NCI-H2081 treated with DMSO at 0.1 percent for 48 hours (cell line): ENCODE results near the gene GRID1.

ENCODE experiments used
- DNase-seq: peaks from one replicate; lab custom pipeline; 2025; lab: John Stamatoyannopoulos, UW

GRID1 gene

GRCh38 chr10:86312701-86313270 is 53.8 kb downstream of the GRID1 start:
- DNase-seq, result no peak

DNA sequence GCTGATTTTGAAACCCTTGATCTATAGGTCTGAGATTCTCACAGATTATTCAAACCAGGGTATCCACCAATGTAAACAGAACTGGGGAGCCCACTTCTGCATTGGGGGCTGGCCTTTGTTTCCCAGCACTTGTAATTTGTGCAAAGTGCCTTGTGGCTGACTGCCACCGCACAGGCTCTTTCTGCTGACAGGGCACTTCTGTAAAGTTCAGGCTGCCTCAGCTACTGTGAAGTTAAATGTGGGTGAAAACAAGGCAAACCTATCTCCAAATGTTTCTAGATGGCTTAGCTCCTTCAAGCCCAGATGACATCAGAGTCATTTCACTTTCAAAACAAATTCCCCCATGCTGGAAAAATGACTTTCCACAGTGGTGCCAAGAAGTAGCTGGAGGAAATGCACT is 54.7 kb downstream of the GRID1 start:
- no peak for DNase-seq

GRCh38 chr10:86311190-86311589 is 55.4 kb downstream of the GRID1 start:
- DNase-seq, result no peak

DNA sequence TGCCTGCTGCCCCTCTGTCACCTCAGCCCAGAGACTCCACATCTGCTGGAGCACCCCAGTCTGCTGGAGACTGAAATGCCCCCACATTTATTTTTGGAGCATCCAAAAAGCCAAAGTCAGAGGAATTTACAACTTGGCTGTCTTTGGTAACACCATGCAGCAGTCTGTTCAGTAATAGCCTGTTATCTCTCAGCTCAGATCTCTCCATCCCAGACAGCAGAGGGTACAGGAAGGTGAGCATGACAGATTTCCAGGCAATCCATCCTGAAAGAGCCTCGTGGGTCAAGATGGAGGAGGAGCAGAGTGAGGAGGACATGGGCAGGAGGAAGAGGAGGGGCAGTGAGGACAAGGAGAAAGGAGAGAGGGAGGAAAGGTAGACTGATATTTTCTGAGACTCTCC is 55.9 kb downstream of the GRID1 start:
- no peak for DNase-seq

GRCh38 chr10:86310291-86310690 is 56.3 kb downstream of the GRID1 start:
- no peak for DNase-seq

DNA sequence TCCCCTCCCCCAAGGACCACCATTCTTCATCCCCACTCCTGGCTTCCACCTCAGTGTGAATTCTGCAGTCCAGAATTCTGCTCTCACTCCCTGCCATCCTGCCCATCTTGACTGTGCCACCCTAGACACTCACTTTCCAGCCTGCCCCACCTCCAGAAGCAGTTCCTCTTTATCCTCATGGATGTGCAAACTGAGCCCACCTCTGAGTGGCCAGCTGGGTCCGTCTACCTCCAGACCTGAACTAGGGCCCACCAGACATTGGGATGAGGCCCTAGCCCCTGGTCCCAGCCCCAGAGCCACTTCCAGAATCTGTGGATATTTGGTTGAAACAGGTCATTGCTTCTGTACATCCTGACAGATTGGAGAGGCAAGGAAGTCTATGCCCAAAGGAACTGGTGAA is 58.5 kb downstream of the GRID1 start:
- DNase-seq, result no peak

GRCh38 chr10:86306628-86307278 is 59.8 kb downstream of the GRID1 start:
- DNase-seq, result no peak

GRCh38 chr10:86305521-86305920 is 61.1 kb downstream of the GRID1 start:
- no peak for DNase-seq

GRCh38 chr10:86304436-86304835 is 62.2 kb downstream of the GRID1 start:
- DNase-seq, result no peak

DNA sequence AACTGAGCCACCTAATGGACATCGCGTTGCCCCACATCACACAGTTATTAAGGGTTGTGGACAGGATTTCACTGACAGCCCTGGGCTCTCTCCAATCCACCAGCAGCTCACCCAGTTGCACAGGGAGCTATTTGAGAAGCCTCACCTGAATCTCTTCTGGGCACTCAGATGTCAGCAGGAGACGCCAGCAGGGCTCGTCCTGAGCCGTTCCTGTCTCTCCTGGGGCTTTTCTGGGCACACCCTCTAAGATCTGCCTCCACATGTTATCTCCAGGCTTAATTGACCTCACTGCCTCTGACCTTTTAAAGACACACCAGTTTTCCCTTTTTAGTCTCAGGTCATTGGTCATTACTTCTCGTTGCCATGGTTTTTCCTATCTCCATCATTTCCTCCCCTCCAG is 63.0 kb downstream of the GRID1 start:
- DNase-seq, result no peak

- no peak for DNase-seq
These were observed 64.6 kb downstream of the GRID1 start for GRCh38 chr10:86301971-86302370.

- DNase-seq, result no peak
These were observed 65.4 kb downstream of the GRID1 start for GRCh38 chr10:86300931-86301830.

DNA sequence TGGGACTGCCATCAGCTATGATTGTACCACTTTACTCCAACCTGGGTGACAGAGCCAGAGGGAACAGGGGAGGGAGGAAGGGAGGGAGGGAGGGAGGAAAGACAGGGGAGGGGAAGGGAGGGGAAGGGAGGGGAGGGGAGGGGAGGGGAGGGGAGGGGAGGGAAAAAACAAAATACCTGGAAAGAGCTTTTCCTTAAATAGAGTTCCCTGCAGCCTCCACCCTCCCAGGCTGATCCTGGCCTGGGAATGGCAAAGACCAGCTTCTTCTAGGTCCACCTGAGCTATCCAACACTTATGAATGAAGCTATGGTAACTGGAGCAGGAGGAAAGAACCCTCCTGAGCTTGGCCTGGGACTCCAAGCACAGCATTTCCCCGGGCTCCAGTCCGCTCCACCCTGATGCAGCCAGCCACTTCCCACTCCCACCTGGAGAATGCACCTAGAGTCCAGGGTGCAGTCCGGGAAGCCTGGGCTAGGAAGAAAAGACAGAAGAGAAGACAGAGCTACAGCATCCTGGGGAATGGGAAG is 66.1 kb downstream of the GRID1 start:
- DNase-seq, result no peak

- DNase-seq, result no peak
These were observed 67.0 kb downstream of the GRID1 start for GRCh38 chr10:86299562-86299961.

- DNase-seq, result no peak
These were observed 68.0 kb downstream of the GRID1 start for GRCh38 chr10:86298501-86299001.

DNA sequence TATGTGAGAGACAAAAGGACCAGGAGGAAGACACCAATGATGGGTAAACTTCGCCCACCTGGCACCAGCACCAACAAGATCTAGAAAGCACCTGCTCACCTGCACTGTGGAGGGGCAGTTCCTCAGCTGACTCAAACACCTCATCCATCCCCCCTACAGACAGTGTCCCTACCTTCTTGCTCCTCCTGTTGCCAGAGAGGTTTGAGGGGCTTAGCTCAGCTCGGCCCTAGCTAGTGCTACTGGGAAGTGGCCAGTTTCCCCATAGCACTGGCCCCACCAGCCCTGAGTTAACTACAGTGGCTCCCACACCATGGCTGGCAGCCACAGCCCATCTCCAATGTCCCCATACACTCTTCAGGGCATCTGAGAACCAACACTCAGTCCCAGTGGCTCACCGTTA is 70.8 kb downstream of the GRID1 start:
- DNase-seq, result no peak

DNA sequence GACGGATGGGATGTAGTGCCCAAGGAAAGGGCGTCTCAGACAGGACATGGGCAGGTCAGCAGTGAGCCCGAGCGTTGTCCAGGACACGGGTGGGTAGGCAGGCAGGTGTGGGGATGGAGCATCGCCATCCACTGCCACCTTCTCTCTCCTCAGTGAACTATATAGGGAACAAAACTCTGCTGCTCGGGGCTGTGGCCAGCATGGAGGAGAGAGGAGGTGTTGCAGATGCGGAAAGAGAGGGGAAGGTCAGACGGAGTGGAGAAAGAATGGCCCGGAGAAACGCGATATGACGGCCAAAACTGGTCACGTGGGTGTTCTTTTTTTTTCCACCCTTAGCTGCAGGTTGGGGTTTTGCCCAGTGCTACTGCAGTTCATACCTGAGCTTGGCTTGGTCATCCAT is 71.2 kb downstream of the GRID1 start:
- no peak for DNase-seq

DNA sequence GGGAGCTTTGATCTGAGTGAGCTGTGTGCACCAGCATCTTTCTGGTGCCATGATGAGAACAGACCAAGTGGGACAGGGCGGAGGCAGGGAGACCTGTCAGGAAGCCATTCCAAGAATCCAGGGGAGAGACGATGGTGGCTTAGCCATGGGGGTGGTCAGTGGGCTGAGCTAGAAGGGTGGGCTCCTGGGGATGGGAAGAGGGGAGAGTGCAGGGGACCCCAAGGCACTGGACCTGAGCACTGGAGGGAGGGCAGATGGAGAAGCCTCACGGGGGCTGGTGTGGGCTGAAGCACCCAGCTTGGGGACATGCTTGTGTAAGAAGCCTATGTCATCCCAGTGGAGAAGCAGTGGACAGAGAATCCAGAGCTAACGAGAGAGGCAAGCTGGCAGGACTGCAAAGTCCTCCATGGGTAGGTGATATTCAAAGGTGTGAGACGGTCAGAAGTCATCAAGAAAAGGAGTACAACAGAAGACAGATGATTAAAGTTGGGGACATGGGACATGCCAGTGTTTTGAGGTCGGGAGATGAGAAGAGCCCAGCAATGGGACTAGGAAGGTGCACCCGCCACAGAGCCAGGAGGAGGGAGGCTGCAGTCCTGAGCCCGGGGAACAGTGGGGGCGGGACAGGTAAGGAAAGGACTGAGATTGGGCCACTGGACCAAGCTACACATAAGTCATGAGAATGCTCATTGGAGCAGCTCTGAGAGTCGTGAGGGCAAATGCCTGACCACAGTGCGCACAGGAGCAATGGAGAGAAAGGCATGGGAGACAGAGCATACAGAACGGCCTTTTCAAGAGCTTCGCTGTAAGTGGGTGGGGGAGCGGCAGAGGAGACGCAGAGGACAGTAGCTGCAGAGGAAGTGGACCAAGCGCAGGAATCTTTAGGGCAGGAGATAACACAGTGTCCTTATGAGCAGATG is 72.0 kb downstream of the GRID1 start:
- no peak for DNase-seq

- DNase-seq, result no peak
These were observed 73.2 kb downstream of the GRID1 start for GRCh38 chr10:86293396-86293791.

DNA sequence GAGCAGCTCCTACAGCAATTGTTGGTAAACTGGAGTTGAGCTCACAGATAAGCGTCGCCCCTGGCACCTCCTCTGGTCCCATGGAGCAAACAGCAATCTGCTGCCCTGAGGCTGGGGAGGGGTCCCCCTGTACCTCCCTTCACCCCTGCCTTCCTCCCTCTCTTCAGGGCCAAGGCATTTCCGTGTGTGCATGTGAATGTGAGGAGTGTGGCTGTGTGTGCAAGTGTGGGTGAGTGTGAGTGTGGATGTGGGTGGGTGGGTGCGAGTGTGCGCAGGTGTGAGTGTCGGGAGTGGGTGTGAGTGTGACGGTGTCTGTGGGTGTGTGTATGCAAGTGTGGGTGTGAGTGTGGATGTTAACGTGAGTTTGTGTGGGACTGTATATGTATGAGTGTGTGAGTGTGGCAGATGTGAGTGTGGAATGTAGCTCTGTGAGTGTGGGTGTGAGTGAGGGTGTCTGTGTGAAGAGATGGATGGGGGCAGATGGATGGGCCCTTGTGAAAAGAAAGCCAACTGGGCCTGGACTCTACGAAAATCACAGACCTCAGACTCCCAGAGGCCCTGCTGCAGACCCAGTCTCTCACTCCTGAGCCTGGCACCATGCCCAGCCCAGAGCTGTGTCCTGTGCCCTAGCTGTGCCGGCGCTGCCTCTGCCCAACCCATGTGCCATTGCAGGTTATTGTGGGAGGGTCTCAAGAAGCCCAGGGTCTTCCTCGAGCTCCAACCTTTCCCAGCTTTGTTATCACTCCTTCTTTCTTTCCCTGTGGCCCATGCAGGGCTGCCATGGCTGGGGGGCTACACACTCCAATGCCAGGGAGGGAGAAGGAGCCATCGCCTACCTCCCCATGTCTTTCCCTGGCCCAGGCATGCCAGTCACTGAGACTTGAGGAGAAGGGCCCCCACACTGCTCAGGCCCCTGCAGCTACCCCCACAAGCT is 73.9 kb downstream of the GRID1 start:
- no peak for DNase-seq
